WERI-Rb-1 (cell line): ENCODE results near the gene SH3TC2.

ENCODE experiments used
- DNase-seq: peaks from one replicate; pipeline ENCODE4 v3.0.0-alpha.2; 2020
- H3K27ac ChIP-seq: fragments of 250-450 bp; sonication (Bioruptor Pico); 2 replicates; pipeline ENCODE4 v1.5.1; 2020; ENCODE audit warnings: mild to moderate bottlenecking, moderate library complexity
- H3K27me3 ChIP-seq: fragments of 250-450 bp; sonication (Bioruptor Pico); 2 replicates; pipeline ENCODE4 v1.5.1; 2021; ENCODE audit warnings: mild to moderate bottlenecking, low read depth, moderate library complexity; ENCODE audit not compliant: insufficient read depth, severe bottlenecking
- H3K36me3 ChIP-seq: fragments of 250-450 bp; sonication (Bioruptor Pico); 2 replicates; pipeline ENCODE4 v1.5.1; 2020; ENCODE audit warnings: mild to moderate bottlenecking, moderate library complexity
- H3K4me3 ChIP-seq: 2 replicates; pipeline ENCODE4 v1.5.1; 2011; ENCODE audit warnings: low read depth, mild to moderate bottlenecking, control low read depth, low read length
- H3K9me3 ChIP-seq: fragments of 250-450 bp; sonication (Bioruptor Pico); 2 replicates; pipeline ENCODE4 v1.5.1; 2021; ENCODE audit warnings: mild to moderate bottlenecking, moderate library complexity; ENCODE audit not compliant: severe bottlenecking
- CTCF ChIP-seq: IDR thresholded peaks from 2 replicates; pipeline ENCODE4 v1.5.1; 2011; ENCODE audit warnings: low read depth, mild to moderate bottlenecking, control low read depth, inconsistent platforms, low read length

Gene SH3TC2

GRCh38 chr5:148967783-148968182 lies 95.1 kb downstream of the SH3TC2 start:
- Histone ChIP-seq H3K27ac (no peak overlapping the region), H3K36me3 (no peaks in the 10 kb centered on the region), H3K27me3 (peaks cover 50% of the 10 kb centered on the region), H3K9me3 (no peaks in the 10 kb centered on the region), H3K4me3 (no peak overlapping the region)
- no peak for DNase-seq
- no peak for TF ChIP-seq CTCF

- H3K27ac ChIP-seq, result no peak overlapping the region
- no peaks in the 10 kb centered on the region for H3K36me3 ChIP-seq
- no peak for TF ChIP-seq CTCF
- H3K4me3 ChIP-seq, result no peak overlapping the region
- H3K9me3 ChIP-seq, result no peaks in the 10 kb centered on the region
- DNase-seq, result no peak
- H3K27me3 ChIP-seq, result peaks cover 47% of the 10 kb centered on the region
Measured at GRCh38 chr5:148966938-148967337, 95.9 kb downstream of the SH3TC2 start.

GRCh38 chr5:148966348-148966747 lies 96.5 kb downstream of the SH3TC2 start:
- no peaks in the 10 kb centered on the region for H3K36me3 ChIP-seq
- no peaks in the 10 kb centered on the region for H3K9me3 ChIP-seq
- TF ChIP-seq CTCF, result no peak
- H3K27me3 ChIP-seq, result peaks cover 44% of the 10 kb centered on the region
- no peak overlapping the region for H3K27ac ChIP-seq
- no peak for DNase-seq
- no peak overlapping the region for H3K4me3 ChIP-seq

- no peak for TF ChIP-seq CTCF
- DNase-seq, result no peak
- Histone ChIP-seq H3K9me3 (no peaks in the 10 kb centered on the region), H3K4me3 (no peak overlapping the region), H3K36me3 (no peaks in the 10 kb centered on the region), H3K27me3 (peaks cover 38% of the 10 kb centered on the region), H3K27ac (no peak overlapping the region)
Measured at GRCh38 chr5:148965511-148966265, 97.2 kb downstream of the SH3TC2 start.

GRCh38 chr5:148963664-148964063 lies 99.2 kb downstream of the SH3TC2 start:
- Histone ChIP-seq H3K36me3 (no peaks in the 10 kb centered on the region), H3K9me3 (no peaks in the 10 kb centered on the region), H3K4me3 (no peak overlapping the region), H3K27me3 (peaks cover 36% of the 10 kb centered on the region), H3K27ac (no peak overlapping the region)
- no peak for TF ChIP-seq CTCF
- no peak for DNase-seq
